SK-N-SH (cell line): Measurements from ENCODE around the gene PTK7.

ENCODE experiments used
- ELF1 ChIP-seq: IDR thresholded peaks from 2 replicates; pipeline ENCODE4 v1.4.0; 2012
- EP300 ChIP-seq, 2 experiments: IDR thresholded peaks; 2 replicates each; pipeline versions ENCODE4 v1.4.0 to v1.6.1; 2012; ENCODE audit warnings: borderline replicate concordance in 1 of 2, low read depth in 1 of 2, low read length in 1 of 2
- FOXJ3 ChIP-seq: sonication (generic); formaldehyde crosslinking; IDR thresholded peaks from 2 replicates; pipeline ENCODE4 v1.5.1; 2020; ENCODE audit warnings: mild to moderate bottlenecking, missing genetic modification reagents
- MAX ChIP-seq: IDR thresholded peaks from 2 replicates; pipeline ENCODE4 v1.4.0; 2012; ENCODE audit warnings: low read depth
- MEF2A ChIP-seq: IDR thresholded peaks from 2 replicates; pipeline ENCODE4 v1.4.0; 2012; ENCODE audit warnings: low read depth, borderline replicate concordance
- NRF1 ChIP-seq: IDR thresholded peaks from 2 replicates; pipeline ENCODE4 v1.6.1; 2012; ENCODE audit warnings: low read depth, mild to moderate bottlenecking, low read length
- POLR2AphosphoS5 ChIP-seq: IDR thresholded peaks from 2 replicates; pipeline ENCODE4 v1.6.1; 2012; ENCODE audit warnings: low read depth, low read length
- RFX5 ChIP-seq: IDR thresholded peaks from 2 replicates; pipeline ENCODE4 v1.6.1; 2012; ENCODE audit warnings: mild to moderate bottlenecking, improper control_type of control experiment, low read length
- TAF1 ChIP-seq: IDR thresholded peaks from 2 replicates; pipeline ENCODE4 v1.6.1; 2012; ENCODE audit warnings: low read depth, mild to moderate bottlenecking, low read length, moderate library complexity, borderline replicate concordance
- TF ChIP-seq, protein P1 (sequence below): fragments of 200-600 bp; sonication (generic); IDR thresholded peaks from 2 replicates; pipeline ENCODE4 v1.6.1; 2017; ENCODE audit warnings: antibody characterized with exemption, mild to moderate bottlenecking, moderate library complexity
- TF ChIP-seq, protein P2 (sequence below): IDR thresholded peaks from 2 replicates; pipeline ENCODE4 v1.6.1; 2012; ENCODE audit warnings: mild to moderate bottlenecking, low read depth, low read length, moderate library complexity

GRCh38 chr6:43186019-43186418 lies 109.9 kb downstream of the PTK7 start:
- TF ChIP-seq, protein P1, sequence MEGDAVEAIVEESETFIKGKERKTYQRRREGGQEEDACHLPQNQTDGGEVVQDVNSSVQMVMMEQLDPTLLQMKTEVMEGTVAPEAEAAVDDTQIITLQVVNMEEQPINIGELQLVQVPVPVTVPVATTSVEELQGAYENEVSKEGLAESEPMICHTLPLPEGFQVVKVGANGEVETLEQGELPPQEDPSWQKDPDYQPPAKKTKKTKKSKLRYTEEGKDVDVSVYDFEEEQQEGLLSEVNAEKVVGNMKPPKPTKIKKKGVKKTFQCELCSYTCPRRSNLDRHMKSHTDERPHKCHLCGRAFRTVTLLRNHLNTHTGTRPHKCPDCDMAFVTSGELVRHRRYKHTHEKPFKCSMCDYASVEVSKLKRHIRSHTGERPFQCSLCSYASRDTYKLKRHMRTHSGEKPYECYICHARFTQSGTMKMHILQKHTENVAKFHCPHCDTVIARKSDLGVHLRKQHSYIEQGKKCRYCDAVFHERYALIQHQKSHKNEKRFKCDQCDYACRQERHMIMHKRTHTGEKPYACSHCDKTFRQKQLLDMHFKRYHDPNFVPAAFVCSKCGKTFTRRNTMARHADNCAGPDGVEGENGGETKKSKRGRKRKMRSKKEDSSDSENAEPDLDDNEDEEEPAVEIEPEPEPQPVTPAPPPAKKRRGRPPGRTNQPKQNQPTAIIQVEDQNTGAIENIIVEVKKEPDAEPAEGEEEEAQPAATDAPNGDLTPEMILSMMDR: no peak
- no peak for TF ChIP-seq POLR2AphosphoS5
- no peak for TF ChIP-seq MEF2A
- no peak for TF ChIP-seq RFX5
- TF ChIP-seq EP300 (IDR thresholded peaks at IDR 0.05; ENCODE audit: borderline replicate concordance in 1 of 2, low read depth in 1 of 2, low read length in 1 of 2): no peak
- no peak for TF ChIP-seq TAF1
- no peak for TF ChIP-seq NRF1
- TF ChIP-seq FOXJ3 (CRISPR knock-in tag): no peak
- no peak for TF ChIP-seq ELF1
- no peak for TF ChIP-seq MAX
- TF ChIP-seq, protein P2, sequence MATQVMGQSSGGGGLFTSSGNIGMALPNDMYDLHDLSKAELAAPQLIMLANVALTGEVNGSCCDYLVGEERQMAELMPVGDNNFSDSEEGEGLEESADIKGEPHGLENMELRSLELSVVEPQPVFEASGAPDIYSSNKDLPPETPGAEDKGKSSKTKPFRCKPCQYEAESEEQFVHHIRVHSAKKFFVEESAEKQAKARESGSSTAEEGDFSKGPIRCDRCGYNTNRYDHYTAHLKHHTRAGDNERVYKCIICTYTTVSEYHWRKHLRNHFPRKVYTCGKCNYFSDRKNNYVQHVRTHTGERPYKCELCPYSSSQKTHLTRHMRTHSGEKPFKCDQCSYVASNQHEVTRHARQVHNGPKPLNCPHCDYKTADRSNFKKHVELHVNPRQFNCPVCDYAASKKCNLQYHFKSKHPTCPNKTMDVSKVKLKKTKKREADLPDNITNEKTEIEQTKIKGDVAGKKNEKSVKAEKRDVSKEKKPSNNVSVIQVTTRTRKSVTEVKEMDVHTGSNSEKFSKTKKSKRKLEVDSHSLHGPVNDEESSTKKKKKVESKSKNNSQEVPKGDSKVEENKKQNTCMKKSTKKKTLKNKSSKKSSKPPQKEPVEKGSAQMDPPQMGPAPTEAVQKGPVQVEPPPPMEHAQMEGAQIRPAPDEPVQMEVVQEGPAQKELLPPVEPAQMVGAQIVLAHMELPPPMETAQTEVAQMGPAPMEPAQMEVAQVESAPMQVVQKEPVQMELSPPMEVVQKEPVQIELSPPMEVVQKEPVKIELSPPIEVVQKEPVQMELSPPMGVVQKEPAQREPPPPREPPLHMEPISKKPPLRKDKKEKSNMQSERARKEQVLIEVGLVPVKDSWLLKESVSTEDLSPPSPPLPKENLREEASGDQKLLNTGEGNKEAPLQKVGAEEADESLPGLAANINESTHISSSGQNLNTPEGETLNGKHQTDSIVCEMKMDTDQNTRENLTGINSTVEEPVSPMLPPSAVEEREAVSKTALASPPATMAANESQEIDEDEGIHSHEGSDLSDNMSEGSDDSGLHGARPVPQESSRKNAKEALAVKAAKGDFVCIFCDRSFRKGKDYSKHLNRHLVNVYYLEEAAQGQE: no peak
